Smooth muscle cell (in vitro differentiated cells): ENCODE measurements around the gene PHF2. TPM values are rescaled to one million over a fixed set of nuclear protein-coding genes. Genes with fewer than 3 reads are reported as not detected.

Source experiments
- DNase-seq: peaks from one replicate; lab custom pipeline; 2025; ENCODE audit not compliant: unreplicated experiment; lab: John Stamatoyannopoulos, UW
- H2AFZ ChIP-seq: fragments of 200-600 bp; sonication (generic); 2 replicates; pipeline ENCODE4 v1.6.0; 2016; ENCODE audit warnings: antibody characterized with exemption, low read depth, mild to moderate bottlenecking
- H3F3A ChIP-seq: fragments of 200-600 bp; sonication (generic); 2 replicates; pipeline ENCODE4 v1.6.0; 2017; ENCODE audit warnings: antibody characterized with exemption, low read depth
- H3K27ac ChIP-seq: fragments of 200-600 bp; sonication (generic); 2 replicates; pipeline ENCODE4 v1.5.1; 2016; ENCODE audit warnings: low read depth, mild to moderate bottlenecking
- H3K27me3 ChIP-seq: fragments of 200-600 bp; sonication (generic); 2 replicates; pipeline ENCODE4 v1.6.1; 2016; ENCODE audit warnings: low read depth, mild to moderate bottlenecking
- H3K36me3 ChIP-seq: fragments of 200-600 bp; sonication (generic); 2 replicates; pipeline ENCODE4 v1.5.1; 2016; ENCODE audit warnings: low read depth
- H3K4me1 ChIP-seq: fragments of 200-600 bp; sonication (generic); 2 replicates; pipeline ENCODE4 v1.5.1; 2016; ENCODE audit warnings: low read depth
- H3K4me2 ChIP-seq: fragments of 200-600 bp; sonication (generic); 2 replicates; pipeline ENCODE4 v1.6.0; 2016; ENCODE audit warnings: mild to moderate bottlenecking
- H3K4me3 ChIP-seq: fragments of 200-600 bp; sonication (generic); 2 replicates; pipeline ENCODE4 v1.5.1; 2016; ENCODE audit warnings: mild to moderate bottlenecking
- H3K79me2 ChIP-seq: fragments of 200-600 bp; sonication (generic); 2 replicates; pipeline ENCODE4 v1.6.0; 2016; ENCODE audit warnings: low read depth, mild to moderate bottlenecking
- H3K9ac ChIP-seq: fragments of 200-600 bp; sonication (generic); 2 replicates; pipeline ENCODE4 v1.6.0; 2016; ENCODE audit warnings: low read depth
- H3K9me3 ChIP-seq: fragments of 200-600 bp; sonication (generic); replicated peaks from 2 replicates; pipeline ENCODE4 v1.5.1; 2016; ENCODE audit warnings: low read depth
- H4K20me1 ChIP-seq: fragments of 200-600 bp; sonication (generic); 2 replicates; pipeline ENCODE4 v1.6.0; 2016; ENCODE audit warnings: low read depth
- WGBS: methylation state at CpG from one replicate; pipeline ENCODE4 v1.1.7; 2016; ENCODE audit warnings: low lambda C conversion rate; 5-methylcytosine and 5-hydroxymethylcytosine counted together
- microRNA-seq: library from miRNA; unstranded; fragments of <30 nt; microRNA quantifications from one replicate; pipeline ENCODE4, GENCODE V29; 2016; ENCODE audit warnings: borderline number of aligned reads
- polyA plus RNA-seq: library from polyadenylated mRNA; unstranded; fragments of >200 nt; fragmentation: Nextera tagmentation; extraction: Ambion mirVana; gene quantifications from 2 replicates; pipeline ENCODE4 v1.2.1, GENCODE V29; 2016
- total RNA-seq: library from RNA; depleted of rRNA; stranded (reverse); fragments of >200 nt; gene quantifications from 2 replicates; pipeline ENCODE4 v1.2.3, GENCODE V29; 2014
- TF ChIP-seq, protein P1 (sequence below): fragments of 200-600 bp; sonication (generic); IDR thresholded peaks from 2 replicates; pipeline ENCODE4 v1.5.1; 2017; ENCODE audit warnings: borderline replicate concordance, mild to moderate bottlenecking, antibody characterized with exemption; ENCODE audit not compliant: insufficient read depth, poor library complexity, severe bottlenecking

Gene PHF2
- total and polyA plus RNA-seq, 2 experiments from 2014 or later: 11.1 to 18.3 TPM

DNA sequence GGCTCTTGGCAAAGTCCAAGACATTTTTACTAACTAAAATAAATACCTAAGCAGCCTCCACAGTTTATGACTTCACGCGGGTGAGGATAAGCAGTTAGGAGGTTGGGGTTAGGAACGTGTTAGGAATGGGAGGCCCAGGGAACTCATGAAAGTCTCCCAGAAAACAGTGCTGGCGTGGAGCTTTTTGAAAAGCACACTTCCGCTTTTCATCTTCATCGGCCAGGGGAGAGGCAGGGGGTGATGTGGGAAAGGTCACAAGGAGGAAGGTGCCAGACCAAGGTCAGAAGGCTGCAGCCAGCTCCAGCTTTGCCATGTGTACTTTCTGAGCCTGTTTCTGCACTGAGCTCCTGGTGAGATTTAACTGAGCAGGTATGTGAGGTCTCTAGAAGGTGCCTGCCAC lies 149.0 kb downstream of the PHF2 start:
- Histone ChIP-seq H3K4me3 (no peak overlapping the region), H3K27me3 (no peaks in the 10 kb centered on the region), H3K4me2 (no peak overlapping the region), H3K36me3 (no peaks in the 10 kb centered on the region), H3F3A (no peaks in the 10 kb centered on the region), H3K27ac (no peak overlapping the region), H3K4me1 (no peaks in the 10 kb centered on the region), H2AFZ (no peak overlapping the region), H3K79me2 (no peaks in the 10 kb centered on the region), H4K20me1 (no peaks in the 10 kb centered on the region), H3K9ac (no peak overlapping the region), H3K9me3 (no peaks in the 10 kb centered on the region)
- 81% methylated on average over 6 of the region's 6 CpGs for WGBS
- no peak for DNase-seq
- TF ChIP-seq, protein P1, sequence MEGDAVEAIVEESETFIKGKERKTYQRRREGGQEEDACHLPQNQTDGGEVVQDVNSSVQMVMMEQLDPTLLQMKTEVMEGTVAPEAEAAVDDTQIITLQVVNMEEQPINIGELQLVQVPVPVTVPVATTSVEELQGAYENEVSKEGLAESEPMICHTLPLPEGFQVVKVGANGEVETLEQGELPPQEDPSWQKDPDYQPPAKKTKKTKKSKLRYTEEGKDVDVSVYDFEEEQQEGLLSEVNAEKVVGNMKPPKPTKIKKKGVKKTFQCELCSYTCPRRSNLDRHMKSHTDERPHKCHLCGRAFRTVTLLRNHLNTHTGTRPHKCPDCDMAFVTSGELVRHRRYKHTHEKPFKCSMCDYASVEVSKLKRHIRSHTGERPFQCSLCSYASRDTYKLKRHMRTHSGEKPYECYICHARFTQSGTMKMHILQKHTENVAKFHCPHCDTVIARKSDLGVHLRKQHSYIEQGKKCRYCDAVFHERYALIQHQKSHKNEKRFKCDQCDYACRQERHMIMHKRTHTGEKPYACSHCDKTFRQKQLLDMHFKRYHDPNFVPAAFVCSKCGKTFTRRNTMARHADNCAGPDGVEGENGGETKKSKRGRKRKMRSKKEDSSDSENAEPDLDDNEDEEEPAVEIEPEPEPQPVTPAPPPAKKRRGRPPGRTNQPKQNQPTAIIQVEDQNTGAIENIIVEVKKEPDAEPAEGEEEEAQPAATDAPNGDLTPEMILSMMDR: no peak

DNA sequence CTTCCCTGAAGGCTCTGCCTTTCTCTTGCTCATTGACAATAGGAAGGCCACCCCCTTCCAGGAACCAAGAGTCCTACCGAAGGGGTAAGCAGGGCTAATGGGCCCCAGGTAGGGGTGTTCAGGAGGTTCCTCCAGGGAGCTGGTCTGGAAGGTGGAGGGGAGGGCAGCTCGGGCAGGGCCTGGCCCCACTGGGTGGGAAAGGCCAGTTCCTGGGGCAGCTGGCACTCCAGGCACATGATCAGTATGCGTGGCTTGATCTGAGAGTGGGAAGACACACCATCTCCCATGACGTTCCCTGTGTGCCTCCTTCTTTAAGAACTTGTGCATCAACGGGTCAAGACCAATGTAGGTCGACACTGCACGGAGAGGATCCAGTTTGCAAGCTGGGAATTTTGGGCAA lies 149.8 kb downstream of the PHF2 start:
- DNase-seq: no peak
- H3K9me3 ChIP-seq: no peaks in the 10 kb centered on the region
- H3F3A ChIP-seq: no peaks in the 10 kb centered on the region
- H3K4me1 ChIP-seq: no peaks in the 10 kb centered on the region
- no peak overlapping the region for H3K9ac ChIP-seq
- no peak overlapping the region for H2AFZ ChIP-seq
- no peaks in the 10 kb centered on the region for H3K36me3 ChIP-seq
- no peak overlapping the region for H3K27ac ChIP-seq
- H3K79me2 ChIP-seq: no peaks in the 10 kb centered on the region
- no peaks in the 10 kb centered on the region for H3K27me3 ChIP-seq
- WGBS: 87% methylated on average over 7 of the region's 7 CpGs
- H3K4me3 ChIP-seq: no peak overlapping the region
- TF ChIP-seq, protein P1: no peak
- H4K20me1 ChIP-seq: no peaks in the 10 kb centered on the region
- H3K4me2 ChIP-seq: no peak overlapping the region

Small RNA genes within 50 kb of the gene (microRNA-seq; reads per million reads assigned to microRNA genes)
- not detected for gene MIR548AU

Other genes with a start within 250 kb of the PHF2 start
- gene FAM120A, start 124.9 kb upstream of the PHF2 start, total RNA-seq: 45.5 and 47.2 TPM in 2 replicates
- gene FAM120A, start 124.9 kb upstream of the PHF2 start, polyA plus RNA-seq: 14.4 and 18.0 TPM in 2 replicates
- gene FAM120AOS, start 123.0 kb upstream of the PHF2 start, total RNA-seq: 18.7 and 23.3 TPM in 2 replicates
- 28.8 and 35.5 TPM in 2 replicates for gene FAM120AOS, start 123.0 kb upstream of the PHF2 start, polyA plus RNA-seq